ENCODE results near the gene CDX2. TPM values are rescaled to one million over a fixed set of nuclear protein-coding genes. Genes with fewer than 3 reads are reported as not detected.

The CDX2 gene
- polyA plus RNA-seq, 1 experiment = not detected

DNA sequence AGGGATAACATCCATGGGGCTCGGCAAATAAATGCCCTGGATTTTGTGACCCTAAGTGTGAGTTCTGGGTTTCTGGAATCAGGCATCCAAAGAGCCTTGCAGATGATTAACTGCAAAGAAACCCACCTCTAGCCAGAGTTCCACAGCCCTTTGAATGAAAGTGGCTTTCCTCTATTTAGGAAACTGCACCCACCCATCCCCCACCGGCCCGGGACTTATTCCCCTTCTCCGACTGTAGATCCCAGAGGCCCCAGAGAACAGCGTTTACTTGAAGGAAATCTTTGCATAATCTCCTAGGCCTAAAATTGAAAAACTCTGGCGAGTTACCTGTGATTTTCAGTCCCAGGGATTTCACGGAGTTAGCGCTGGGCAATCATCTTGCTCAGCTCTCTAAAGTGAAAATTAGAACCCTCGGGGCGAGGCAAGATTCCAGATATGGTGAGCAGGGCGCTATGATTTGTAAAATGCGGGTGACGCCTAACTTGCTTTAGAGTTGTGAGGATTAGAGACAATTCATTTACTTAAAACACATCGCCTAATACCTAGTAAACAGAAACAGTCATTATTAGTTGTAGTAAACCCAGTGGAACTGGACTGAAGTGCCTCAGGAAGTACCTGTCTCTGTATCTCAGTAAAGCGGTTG is 10.0 kb upstream of the CDX2 start:
- no peak overlapping the region for H3K4me3 ChIP-seq (ENCODE audit: low read depth, low read length)
- TF ChIP-seq, protein P1, sequence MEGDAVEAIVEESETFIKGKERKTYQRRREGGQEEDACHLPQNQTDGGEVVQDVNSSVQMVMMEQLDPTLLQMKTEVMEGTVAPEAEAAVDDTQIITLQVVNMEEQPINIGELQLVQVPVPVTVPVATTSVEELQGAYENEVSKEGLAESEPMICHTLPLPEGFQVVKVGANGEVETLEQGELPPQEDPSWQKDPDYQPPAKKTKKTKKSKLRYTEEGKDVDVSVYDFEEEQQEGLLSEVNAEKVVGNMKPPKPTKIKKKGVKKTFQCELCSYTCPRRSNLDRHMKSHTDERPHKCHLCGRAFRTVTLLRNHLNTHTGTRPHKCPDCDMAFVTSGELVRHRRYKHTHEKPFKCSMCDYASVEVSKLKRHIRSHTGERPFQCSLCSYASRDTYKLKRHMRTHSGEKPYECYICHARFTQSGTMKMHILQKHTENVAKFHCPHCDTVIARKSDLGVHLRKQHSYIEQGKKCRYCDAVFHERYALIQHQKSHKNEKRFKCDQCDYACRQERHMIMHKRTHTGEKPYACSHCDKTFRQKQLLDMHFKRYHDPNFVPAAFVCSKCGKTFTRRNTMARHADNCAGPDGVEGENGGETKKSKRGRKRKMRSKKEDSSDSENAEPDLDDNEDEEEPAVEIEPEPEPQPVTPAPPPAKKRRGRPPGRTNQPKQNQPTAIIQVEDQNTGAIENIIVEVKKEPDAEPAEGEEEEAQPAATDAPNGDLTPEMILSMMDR (IDR thresholded peaks at IDR 0.05; ENCODE audit: low read depth, low read length) = no peak
- H3K27me3 ChIP-seq (ENCODE audit: control insufficient read depth, insufficient read depth, low read length) = peaks cover 81% of the 10 kb centered on the region
- POLR2A ChIA-PET = no interaction called here
- no peaks in the 10 kb centered on the region for H3K9me3 ChIP-seq (ENCODE audit: control insufficient read depth, insufficient read depth, low read length)
- DNase-seq (ENCODE audit: low read depth, low spot score) = no peak
- no peak overlapping the region for H3K27ac ChIP-seq (ENCODE audit: low read depth, low read length)
- CTCF ChIA-PET = interaction anchor here (0.6 kb wide), 1 partner anchor 604 kb away, joined by 3 read pairs; no protein-coding TSS in a partner anchor

DNA sequence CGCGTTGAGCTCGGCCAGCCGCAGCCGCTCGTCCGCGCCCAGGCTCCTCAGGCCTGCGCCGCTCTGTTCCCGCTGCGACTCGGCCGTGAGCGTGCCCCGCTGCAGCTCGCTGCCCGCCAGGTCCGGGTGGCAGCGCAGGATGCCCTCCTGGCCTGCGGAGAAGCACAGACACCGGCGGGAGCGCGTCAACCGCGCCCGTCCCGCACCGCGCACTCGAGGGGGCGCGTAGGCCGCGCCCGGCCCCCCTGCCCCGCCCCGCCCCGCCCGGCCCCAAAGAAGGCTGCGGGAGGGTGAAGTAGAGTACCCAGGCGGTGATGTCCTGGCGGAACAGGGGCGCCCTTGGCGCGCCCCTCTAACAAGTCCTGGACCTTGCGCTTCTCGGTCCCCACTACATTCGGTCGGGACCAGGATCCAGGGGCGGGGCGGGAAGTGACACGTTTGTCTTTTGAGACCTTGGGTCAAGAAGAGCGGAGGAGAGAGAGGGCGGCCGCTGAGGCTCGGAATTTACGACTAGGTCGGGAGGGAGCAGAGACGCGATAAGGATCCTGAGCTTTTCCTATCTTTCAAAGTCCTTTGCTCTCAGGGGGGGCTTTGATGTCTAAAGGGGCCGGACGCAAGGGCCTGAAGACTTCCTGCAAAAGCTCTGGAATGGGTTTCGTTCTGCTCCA is 9.3 kb upstream of the CDX2 start:
- Histone ChIP-seq H3K9me3 (ENCODE audit: control insufficient read depth, insufficient read depth, low read length) (no peaks in the 10 kb centered on the region), H3K4me3 (ENCODE audit: low read depth, low read length) (no peak overlapping the region), H3K27ac (ENCODE audit: low read depth, low read length) (no peak overlapping the region), H3K27me3 (ENCODE audit: control insufficient read depth, insufficient read depth, low read length) (peaks cover 87% of the 10 kb centered on the region)
- POLR2A ChIA-PET = no interaction called here
- DNase-seq (ENCODE audit: low read depth, low spot score) = no peak
- TF ChIP-seq, protein P1 (IDR thresholded peaks at IDR 0.05; ENCODE audit: low read depth, low read length) = no peak
- CTCF ChIA-PET = interaction anchor here (0.6 kb wide), 1 partner anchor 603 kb away, joined by 3 read pairs; no protein-coding TSS in a partner anchor

DNA sequence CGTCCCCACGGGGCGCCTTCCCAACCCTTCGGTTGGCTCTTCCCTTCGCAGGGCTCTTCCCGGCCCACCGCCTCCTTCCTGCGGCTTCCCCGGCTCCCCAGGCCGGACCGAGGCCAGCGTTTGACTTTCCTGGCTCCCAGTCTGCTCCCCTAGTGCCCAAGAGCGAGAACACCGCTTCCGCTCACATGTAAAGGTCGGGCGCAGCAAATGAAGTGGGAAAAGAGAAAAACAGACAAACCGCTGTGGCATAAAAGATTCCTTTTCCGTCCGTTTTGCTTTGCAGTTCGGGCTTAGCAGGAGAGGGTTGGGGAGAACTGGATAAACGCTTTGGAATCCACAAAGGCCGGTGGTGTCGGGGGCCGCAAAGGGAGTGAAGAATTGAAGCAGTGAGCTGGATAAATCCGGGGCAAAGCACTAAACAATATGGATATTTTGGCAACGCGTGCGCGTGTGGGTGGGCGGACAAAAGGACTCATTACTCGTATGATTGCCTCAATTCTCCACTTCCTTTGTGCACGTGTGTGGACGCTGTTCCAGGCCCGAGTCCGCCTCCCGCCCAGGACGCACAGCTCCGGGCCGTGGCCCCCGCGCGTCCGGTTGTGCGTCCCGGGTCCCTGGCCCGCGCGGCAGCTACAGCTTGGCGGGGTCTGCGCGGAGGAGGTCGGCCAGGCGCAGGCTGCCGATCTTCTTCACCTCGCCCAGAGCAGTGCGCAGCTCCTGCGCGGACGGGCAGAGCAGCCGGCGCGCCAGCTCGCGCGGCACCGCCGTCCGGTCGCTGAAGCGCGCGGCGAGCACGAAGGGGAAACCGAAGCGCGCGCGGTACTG is 8.6 kb upstream of the CDX2 start:
- ChIA-PET CTCF (no interaction called here), POLR2A (interaction anchor here (0.6 kb wide), 1 partner anchor 14 kb away, joined by 4 read pairs; no protein-coding TSS in a partner anchor)
- no peak overlapping the region for H3K4me3 ChIP-seq (ENCODE audit: low read depth, low read length)
- H3K9me3 ChIP-seq (ENCODE audit: control insufficient read depth, insufficient read depth, low read length) = no peaks in the 10 kb centered on the region
- no peak overlapping the region for H3K27ac ChIP-seq (ENCODE audit: low read depth, low read length)
- DNase-seq (ENCODE audit: low read depth, low spot score) = no peak
- H3K27me3 ChIP-seq (ENCODE audit: control insufficient read depth, insufficient read depth, low read length) = peaks cover 91% of the 10 kb centered on the region
- TF ChIP-seq, protein P1 (IDR thresholded peaks at IDR 0.05; ENCODE audit: low read depth, low read length) = no peak

- POLR2A ChIA-PET = interaction anchor here (0.6 kb wide), 1 partner anchor 448 kb away, joined by 3 read pairs; no protein-coding TSS in a partner anchor
- TF ChIP-seq, protein P1 (IDR thresholded peaks at IDR 0.05; ENCODE audit: low read depth, low read length) = no peak
- CTCF ChIA-PET = interaction anchor here (1.5 to 2.0 kb wide), 2 partner anchors 7 to 146 kb away, joined by 7 to 8 read pairs; no protein-coding TSS in a partner anchor
- Histone ChIP-seq H3K27ac (ENCODE audit: low read depth, low read length) (no peak overlapping the region), H3K27me3 (ENCODE audit: control insufficient read depth, insufficient read depth, low read length) (peaks cover 91% of the 10 kb centered on the region), H3K9me3 (ENCODE audit: control insufficient read depth, insufficient read depth, low read length) (no peaks in the 10 kb centered on the region), H3K4me3 (ENCODE audit: low read depth, low read length) (no peak overlapping the region)
- DNase-seq (ENCODE audit: low read depth, low spot score) = no peak
Observed at GRCh38 chr13:27976362-27977091, 7.4 kb upstream of the CDX2 start.

Measured in AG04450 (cell line).